IMR-90 (cell line): Measurements from ENCODE around the gene BLTP2. TPM values are rescaled to one million over a fixed set of nuclear protein-coding genes. Genes with fewer than 3 reads are reported as not detected.

Source experiments
- ATAC-seq: fragments of 200-7000 bp; cut with Tn5 transposase; 2 replicates; pipeline ENCODE4 v1.9.1; 2020; ENCODE audit warnings: low read depth, mild to moderate bottlenecking, moderate library complexity
- BruUV-seq: library from RNA; stranded (reverse); fragments of 400-500 nt; replicated peaks from 2 replicates; lab custom pipeline; 2021; lab: Mats Ljungman, UMichigan
- CTCF ChIA-PET: fragments of 300-600 bp; formaldehyde crosslinking; extraction: SDS; loops from one replicate; lab custom pipeline; 2021; ENCODE audit warnings: antibody characterized with exemption; lab: Yijun Ruan, JAX
- POLR2A ChIA-PET: fragments of 300-600 bp; sonication (Branson Sonifier 250); formaldehyde crosslinking; loops from one replicate; lab custom pipeline; 2022; ENCODE audit warnings: antibody characterized with exemption; ENCODE audit not compliant: unreplicated experiment; lab: Charles Lee
- DNase-seq: peaks from one replicate; pipeline ENCODE4 v3.0.0; 2013
- H2AFZ ChIP-seq: replicated peaks from 2 replicates; pipeline ENCODE3; 2013; ENCODE audit warnings: low read length, mild to moderate bottlenecking; ENCODE audit not compliant: poor library complexity
- H2AK5ac ChIP-seq: 2 replicates; pipeline ENCODE4 v1.6.1; 2013; ENCODE audit warnings: low read depth, low read length, inconsistent platforms
- H2AK9ac ChIP-seq: replicated peaks from 2 replicates; pipeline ENCODE3; 2013; ENCODE audit warnings: mild to moderate bottlenecking, low read depth, low read length, moderate library complexity; ENCODE audit not compliant: poor library complexity
- H2BK120ac ChIP-seq: 2 replicates; pipeline ENCODE4 v1.6.1; 2013; ENCODE audit warnings: low read depth, low read length, inconsistent platforms
- H2BK15ac ChIP-seq: 3 replicates; pipeline ENCODE4 v1.6.1; 2013; ENCODE audit warnings: low read depth, low read length, inconsistent platforms
- H2BK20ac ChIP-seq: 2 replicates; pipeline ENCODE4 v1.6.1; 2013; ENCODE audit warnings: low read depth, mild to moderate bottlenecking, inconsistent platforms, low read length, moderate library complexity
- H2BK5ac ChIP-seq: 2 replicates; pipeline ENCODE4 v1.6.1; 2013; ENCODE audit warnings: mild to moderate bottlenecking, low read depth, low read length, inconsistent platforms; ENCODE audit not compliant: poor library complexity, severe bottlenecking
- H3K14ac ChIP-seq: replicated peaks from 2 replicates; pipeline ENCODE4 v1.6.1; 2013; ENCODE audit warnings: low read depth, low read length, inconsistent platforms
- H3K18ac ChIP-seq: 2 replicates; pipeline ENCODE4 v1.6.1; 2013; ENCODE audit warnings: low read depth, low read length, control low read depth
- H3K23ac ChIP-seq: 2 replicates; pipeline ENCODE4 v1.6.1; 2013; ENCODE audit warnings: low read depth, low read length, inconsistent platforms
- H3K27ac ChIP-seq: 2 replicates; pipeline ENCODE4 v1.5.1; 2013; ENCODE audit warnings: mild to moderate bottlenecking, control low read depth, low read length; ENCODE audit not compliant: insufficient read depth
- H3K27me3 ChIP-seq: 2 replicates; pipeline ENCODE4 v1.6.1; 2013; ENCODE audit warnings: low read length; ENCODE audit not compliant: control insufficient read depth, insufficient read depth
- H3K36me3 ChIP-seq: 2 replicates; pipeline ENCODE4 v1.6.1; 2013; ENCODE audit warnings: low read length, mixed read lengths; ENCODE audit not compliant: control insufficient read depth, insufficient read depth
- H3K4ac ChIP-seq: 2 replicates; pipeline ENCODE4 v1.6.1; 2013; ENCODE audit warnings: low read depth, low read length, inconsistent platforms
- H3K4me1 ChIP-seq: 2 replicates; pipeline ENCODE4 v1.6.1; 2013; ENCODE audit warnings: low read length, mixed read lengths; ENCODE audit not compliant: control insufficient read depth, insufficient read depth
- H3K4me2 ChIP-seq: 2 replicates; pipeline ENCODE4 v1.6.1; 2013; ENCODE audit warnings: low read depth, mild to moderate bottlenecking, control low read depth, low read length, moderate library complexity
- H3K4me3 ChIP-seq: 2 replicates; pipeline ENCODE4 v1.5.1; 2013; ENCODE audit warnings: low read depth, mild to moderate bottlenecking, control low read depth, low read length, moderate library complexity; ENCODE audit not compliant: insufficient read depth
- H3K56ac ChIP-seq: 2 replicates; pipeline ENCODE4 v1.6.1; 2013; ENCODE audit warnings: low read length, inconsistent platforms; ENCODE audit not compliant: insufficient read depth; ENCODE audit errors: extremely low read depth
- H3K79me1 ChIP-seq, 2 experiments: 2 replicates each; pipeline ENCODE4 v1.6.1; 2013; ENCODE audit warnings: low read length in 2 of 2, inconsistent platforms in 1 of 2, low read depth in 1 of 2
- H3K9ac ChIP-seq: 2 replicates; pipeline ENCODE4 v1.6.1; 2013; ENCODE audit warnings: low read depth, low read length, control low read depth
- H3K9me1 ChIP-seq: 2 replicates; pipeline ENCODE4 v1.6.1; 2013; ENCODE audit warnings: low read length, inconsistent platforms; ENCODE audit not compliant: insufficient read depth
- H3K9me3 ChIP-seq: 2 replicates; pipeline ENCODE4 v1.6.1; 2013; ENCODE audit warnings: low read length; ENCODE audit not compliant: control insufficient read depth, insufficient read depth
- H4K20me1 ChIP-seq: 2 replicates; pipeline ENCODE4 v1.6.1; 2013; ENCODE audit warnings: low read length, inconsistent platforms; ENCODE audit not compliant: insufficient read depth
- H4K5ac ChIP-seq: 2 replicates; pipeline ENCODE4 v1.6.1; 2013; ENCODE audit warnings: mild to moderate bottlenecking, low read depth, low read length, control low read depth
- H4K8ac ChIP-seq, 2 experiments: 2 replicates each; pipeline ENCODE4 v1.6.1; 2013; ENCODE audit warnings: low read depth in 2 of 2, low read length in 2 of 2, control low read depth in 1 of 2, inconsistent platforms in 1 of 2
- H4K91ac ChIP-seq: 2 replicates; pipeline ENCODE4 v1.6.1; 2013; ENCODE audit warnings: low read depth, low read length, inconsistent platforms; ENCODE audit not compliant: insufficient read depth
- ELK1 ChIP-seq: fragments of 150-350 bp; IDR thresholded peaks from 2 replicates; pipeline ENCODE4 v1.6.1; 2016; ENCODE audit warnings: low read depth, mild to moderate bottlenecking, low read length, moderate library complexity, borderline replicate concordance
- FOS ChIP-seq: fragments of 150-350 bp; IDR thresholded peaks from 2 replicates; pipeline ENCODE4 v1.6.1; 2016; ENCODE audit warnings: low read depth, low read length
- MAFK ChIP-seq: IDR thresholded peaks from 2 replicates; pipeline ENCODE4 v1.6.1; 2012; ENCODE audit warnings: low read depth, low read length, improper control_type of control experiment
- MXI1 ChIP-seq: IDR thresholded peaks from 2 replicates; pipeline ENCODE4 v1.6.1; 2012; ENCODE audit warnings: low read depth, mild to moderate bottlenecking, low read length, moderate library complexity, borderline replicate concordance
- NFE2L2 ChIP-seq: fragments of 150-350 bp; IDR thresholded peaks from 2 replicates; pipeline ENCODE4 v1.6.1; 2016; ENCODE audit warnings: low read depth, mild to moderate bottlenecking, low read length
- RAD21 ChIP-seq: IDR thresholded peaks from 2 replicates; pipeline ENCODE4 v1.6.1; 2012; ENCODE audit warnings: low read length, improper control_type of control experiment
- RCOR1 ChIP-seq: IDR thresholded peaks from 2 replicates; pipeline ENCODE4 v1.6.1; 2012; ENCODE audit warnings: mild to moderate bottlenecking, low read length, improper control_type of control experiment; ENCODE audit not compliant: insufficient replicate concordance
- SMC3 ChIP-seq: fragments of 150-350 bp; IDR thresholded peaks from 2 replicates; pipeline ENCODE4 v1.6.1; 2016; ENCODE audit warnings: low read depth, mild to moderate bottlenecking, antibody characterized with exemption, low read length, moderate library complexity
- USF2 ChIP-seq: fragments of 150-350 bp; IDR thresholded peaks from 2 replicates; pipeline ENCODE4 v1.6.1; 2017; ENCODE audit warnings: mild to moderate bottlenecking, antibody characterized with exemption, low read length, low read depth
- WGBS, 2 experiments: methylation state at CpG; one replicate each; pipeline versions ENCODE4 v1.1.5 to v1.1.7; 2013; ENCODE audit warnings: missing lambda C conversion rate in 2 of 2; ENCODE audit not compliant: insufficient read length in 1 of 2; ENCODE audit errors: extremely low coverage in 2 of 2; 5-methylcytosine and 5-hydroxymethylcytosine counted together
- dilution Hi-C: fragments of 300-500 bp; cut with HindIII; formaldehyde crosslinking; loops from one replicate; pipeline ENCODE4 v1.14.3; 2018; ENCODE audit warnings: low sequenced_read_pairs; ENCODE audit not compliant: unreplicated experiment
- in situ Hi-C: fragments of 300-500 bp; cut with MboI; formaldehyde crosslinking; loops from 3 replicates; pipeline ENCODE4 v1.14.3; 2019; ENCODE audit warnings: low sequenced_read_pairs, inconsistent platforms, mixed read lengths
- intact Hi-C: fragments of 100-400 bp; cut with micrococcal nuclease; formaldehyde crosslinking; loops from 2 replicates; pipeline ENCODE4 v1.10.0; 2022
- polyA plus RNA-seq, 3 experiments: library from polyadenylated mRNA; depleted of rRNA; stranded (reverse); fragments of >200 nt; gene quantifications; 2 replicates each; pipeline ENCODE4 v1.2.3, GENCODE V29; 2012; ENCODE audit warnings: low replicate concordance in 1 of 3
- total RNA-seq: library from RNA; depleted of rRNA; stranded (reverse); fragments of >200 nt; gene quantifications from 2 replicates; pipeline ENCODE4 v1.2.3, GENCODE V29; 2012
- TF ChIP-seq, protein P1 (sequence below): conservative IDR thresholded peaks from 2 replicates; pipeline ENCODE4 v1.5.1; 2012; ENCODE audit warnings: mild to moderate bottlenecking, low read depth, low read length, improper control_type of control experiment

BLTP2 gene
- total and polyA plus RNA-seq, 2 of the 4 experiments (the other 2 are of a cell fraction) = 42.3 to 174 TPM

GRCh38 chr17:28685366-28685765, 40.4 kb upstream of the BLTP2 start:
- Histone ChIP-seq H3K14ac (no peak overlapping the region), H3K4me2 (no peak overlapping the region), H2BK120ac (no peak overlapping the region), H2BK5ac (no peak overlapping the region), H3K18ac (no peak overlapping the region), H4K91ac (no peak overlapping the region), H3K9ac (no peak overlapping the region), H3K27ac (no peak overlapping the region), H4K8ac (no peak overlapping the region), H3K4me1 (no peaks in the 10 kb centered on the region), H2AK5ac (no peak overlapping the region), H2BK20ac (no peak overlapping the region), H2BK15ac (no peak overlapping the region), H3K56ac (no peak overlapping the region), H4K5ac (no peak overlapping the region), H3K36me3 (peaks cover 87% of the 10 kb centered on the region), H3K27me3 (no peaks in the 10 kb centered on the region), H3K23ac (no peak overlapping the region), H2AK9ac (no peak overlapping the region), H3K9me1 (no peaks in the 10 kb centered on the region), H3K4me3 (no peak overlapping the region), H3K79me1 (peaks cover 0 to 13% of the 10 kb centered on the region in 2 experiments; a peak in 2 of 4 replicates), H4K20me1 (no peaks in the 10 kb centered on the region; the same call in 1 of the 2 replicates), H3K9me3 (no peaks in the 10 kb centered on the region), H2AFZ (no peak overlapping the region), H3K4ac (no peak overlapping the region)
- intact Hi-C loops = no loop called here
- ChIA-PET POLR2A (no interaction called here), CTCF (no interaction called here)
- TF ChIP-seq, protein P1, sequence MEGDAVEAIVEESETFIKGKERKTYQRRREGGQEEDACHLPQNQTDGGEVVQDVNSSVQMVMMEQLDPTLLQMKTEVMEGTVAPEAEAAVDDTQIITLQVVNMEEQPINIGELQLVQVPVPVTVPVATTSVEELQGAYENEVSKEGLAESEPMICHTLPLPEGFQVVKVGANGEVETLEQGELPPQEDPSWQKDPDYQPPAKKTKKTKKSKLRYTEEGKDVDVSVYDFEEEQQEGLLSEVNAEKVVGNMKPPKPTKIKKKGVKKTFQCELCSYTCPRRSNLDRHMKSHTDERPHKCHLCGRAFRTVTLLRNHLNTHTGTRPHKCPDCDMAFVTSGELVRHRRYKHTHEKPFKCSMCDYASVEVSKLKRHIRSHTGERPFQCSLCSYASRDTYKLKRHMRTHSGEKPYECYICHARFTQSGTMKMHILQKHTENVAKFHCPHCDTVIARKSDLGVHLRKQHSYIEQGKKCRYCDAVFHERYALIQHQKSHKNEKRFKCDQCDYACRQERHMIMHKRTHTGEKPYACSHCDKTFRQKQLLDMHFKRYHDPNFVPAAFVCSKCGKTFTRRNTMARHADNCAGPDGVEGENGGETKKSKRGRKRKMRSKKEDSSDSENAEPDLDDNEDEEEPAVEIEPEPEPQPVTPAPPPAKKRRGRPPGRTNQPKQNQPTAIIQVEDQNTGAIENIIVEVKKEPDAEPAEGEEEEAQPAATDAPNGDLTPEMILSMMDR = no peak
- TF ChIP-seq RAD21 (no peak), MAFK (no peak), FOS (no peak), RCOR1 (no peak), MXI1 (no peak), USF2 (no peak), NFE2L2 (no peak), ELK1 (no peak), SMC3 (no peak)
- DNase-seq (no peak), ATAC-seq (no peak)
- in situ Hi-C loops = no loop called here
- WGBS, 2 experiments = 96% methylated on average over 4 of the region's 5 CpGs; no CpG with 5 or more reads in 1 of the 2 experiments
- dilution Hi-C loops = no loop called here
- no TSS peak for BruUV-seq
